GM12878 (cell line): ENCODE data around the gene TXNDC12. TPM values are rescaled to one million over a fixed set of nuclear protein-coding genes. Genes with fewer than 3 reads are reported as not detected.
A peak's percentile ranks its signal among the peaks of the same experiment; 100 is the strongest.

Source experiments
- BMI1 ChIP-seq: fragments of 450-650 bp; IDR thresholded peaks from 2 replicates; pipeline ENCODE4 v1.6.1; 2016; ENCODE audit warnings: mild to moderate bottlenecking, moderate library complexity, borderline replicate concordance
- CHD4 ChIP-seq: fragments of 200-600 bp; sonication (generic); IDR thresholded peaks from 2 replicates; pipeline ENCODE4 v1.6.1; 2016; ENCODE audit warnings: mild to moderate bottlenecking
- CREB1 ChIP-seq: IDR thresholded peaks from 2 replicates; pipeline ENCODE4 v1.6.1; 2012; ENCODE audit warnings: low read depth, mild to moderate bottlenecking, inconsistent platforms
- FOS ChIP-seq: IDR thresholded peaks from 3 replicates; pipeline ENCODE4 v1.6.1; 2011; ENCODE audit warnings: borderline replicate concordance; ENCODE audit not compliant: insufficient read length; ENCODE audit errors: extremely low read depth
- HSF1 ChIP-seq: fragments of 150-350 bp; IDR thresholded peaks from 2 replicates; pipeline ENCODE4 v1.6.1; 2014; ENCODE audit warnings: mild to moderate bottlenecking, low read depth, low read length
- IKZF2 ChIP-seq, 2 experiments: fragments of 450-650 bp; IDR thresholded peaks; 2 replicates each; pipeline ENCODE4 v1.6.1; 2017; ENCODE audit warnings: mild to moderate bottlenecking in 2 of 2, moderate library complexity in 2 of 2
- IRF4 ChIP-seq: IDR thresholded peaks from 2 replicates; pipeline ENCODE4 v1.6.1; 2011; ENCODE audit warnings: low read depth, low read length
- IRF5 ChIP-seq: fragments of 450-650 bp; IDR thresholded peaks from 2 replicates; pipeline ENCODE4 v1.6.1; 2017; ENCODE audit warnings: borderline replicate concordance
- JUND ChIP-seq: IDR thresholded peaks from 2 replicates; pipeline ENCODE4 v1.6.1; 2012; ENCODE audit warnings: low read depth, mild to moderate bottlenecking, low read length, improper control_type of control experiment, moderate library complexity
- MEF2B ChIP-seq: fragments of 450-650 bp; IDR thresholded peaks from 2 replicates; pipeline ENCODE4 v1.6.1; 2018; ENCODE audit warnings: mild to moderate bottlenecking, moderate library complexity; ENCODE audit not compliant: partially characterized antibody, poor library complexity, severe bottlenecking
- MYC ChIP-seq: IDR thresholded peaks from 2 replicates; pipeline ENCODE4 v1.6.1; 2011; ENCODE audit warnings: mild to moderate bottlenecking, low read length, moderate library complexity, inconsistent platforms; ENCODE audit not compliant: insufficient read depth, insufficient replicate concordance, insufficient read length, severe bottlenecking
- NFYB ChIP-seq: IDR thresholded peaks from 2 replicates; pipeline ENCODE4 v1.6.1; 2011; ENCODE audit warnings: low read depth, mild to moderate bottlenecking, low read length, improper control_type of control experiment, moderate library complexity; ENCODE audit not compliant: insufficient read depth
- NR2C1 ChIP-seq: fragments of 450-650 bp; IDR thresholded peaks from 2 replicates; pipeline ENCODE4 v1.6.1; 2017; ENCODE audit warnings: antibody characterized with exemption, mild to moderate bottlenecking, moderate library complexity
- RFX5 ChIP-seq: IDR thresholded peaks from 2 replicates; pipeline ENCODE4 v1.6.1; 2011; ENCODE audit warnings: low read depth, low read length, improper control_type of control experiment
- RUNX3 ChIP-seq: IDR thresholded peaks from 2 replicates; pipeline ENCODE4 v1.6.1; 2012; ENCODE audit warnings: low read length, inconsistent platforms
- SKIL ChIP-seq: fragments of 450-650 bp; IDR thresholded peaks from 2 replicates; pipeline ENCODE4 v1.6.1; 2017; ENCODE audit warnings: mild to moderate bottlenecking, low read depth, inconsistent platforms; ENCODE audit not compliant: poor library complexity, severe bottlenecking
- ZNF384 ChIP-seq: IDR thresholded peaks from 2 replicates; pipeline ENCODE4 v1.6.1; 2012; ENCODE audit warnings: low read depth, mild to moderate bottlenecking, low read length, improper control_type of control experiment, borderline replicate concordance
- polyA plus RNA-seq, 11 experiments: library from polyadenylated mRNA; depleted of rRNA in 4 of 11; unstranded in 6 of 11; stranded (reverse) in 5 of 11; fragments of >200 nt; fragmentation: Nextera tagmentation in 4 of 11; fragmentation: Illumina TruSeq in 1 of 11; extraction: Ambion mirVana in 4 of 11; extraction: Trizol in 1 of 11; gene quantifications; 1 replicate in 1 of 11; 2 replicates in 10 of 11; pipeline versions ENCODE4 v1.2.1 to v1.2.3, GENCODE V29; 2011 to 2016; ENCODE audit warnings: inconsistent platforms in 2 of 11, missing spikeins in 2 of 11, low read depth in 1 of 11
- total RNA-seq, 4 experiments: library from RNA; depleted of rRNA in 3 of 4; stranded (reverse); fragments of >200 nt in 3 of 4; fragmentation: Illumina TruSeq in 1 of 4; extraction: Trizol in 1 of 4; gene quantifications; 2 replicates each; pipeline versions ENCODE4 v1.2.1 to v1.2.3, GENCODE V29; 2013 to 2021
- TF ChIP-seq, protein P1 (sequence below): fragments of 450-650 bp; IDR thresholded peaks from 2 replicates; pipeline ENCODE4 v1.6.1; 2018; ENCODE audit warnings: borderline replicate concordance, mild to moderate bottlenecking; ENCODE audit not compliant: partially characterized antibody
- TF ChIP-seq, protein P2 (sequence below): fragments of 450-650 bp; IDR thresholded peaks from 2 replicates; pipeline ENCODE4 v1.6.1; 2017; ENCODE audit warnings: mild to moderate bottlenecking

Gene TXNDC12
- total and polyA plus RNA-seq, 10 of the 15 experiments (the other 5 are each of a cell fraction or from before 2014, with no cell fraction given), result 6.7 to 41.7 (median 17.7) TPM

- TF ChIP-seq, protein P1, sequence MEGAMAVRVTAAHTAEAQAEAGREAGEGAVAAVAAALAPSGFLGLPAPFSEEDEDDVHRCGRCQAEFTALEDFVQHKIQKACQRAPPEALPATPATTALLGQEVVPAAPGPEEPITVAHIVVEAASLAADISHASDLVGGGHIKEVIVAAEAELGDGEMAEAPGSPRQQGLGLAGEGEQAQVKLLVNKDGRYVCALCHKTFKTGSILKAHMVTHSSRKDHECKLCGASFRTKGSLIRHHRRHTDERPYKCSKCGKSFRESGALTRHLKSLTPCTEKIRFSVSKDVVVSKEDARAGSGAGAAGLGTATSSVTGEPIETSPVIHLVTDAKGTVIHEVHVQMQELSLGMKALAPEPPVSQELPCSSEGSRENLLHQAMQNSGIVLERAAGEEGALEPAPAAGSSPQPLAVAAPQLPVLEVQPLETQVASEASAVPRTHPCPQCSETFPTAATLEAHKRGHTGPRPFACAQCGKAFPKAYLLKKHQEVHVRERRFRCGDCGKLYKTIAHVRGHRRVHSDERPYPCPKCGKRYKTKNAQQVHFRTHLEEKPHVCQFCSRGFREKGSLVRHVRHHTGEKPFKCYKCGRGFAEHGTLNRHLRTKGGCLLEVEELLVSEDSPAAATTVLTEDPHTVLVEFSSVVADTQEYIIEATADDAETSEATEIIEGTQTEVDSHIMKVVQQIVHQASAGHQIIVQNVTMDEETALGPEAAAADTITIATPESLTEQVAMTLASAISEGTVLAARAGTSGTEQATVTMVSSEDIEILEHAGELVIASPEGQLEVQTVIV, result peak; percentile 96
- TF ChIP-seq CHD4, result no peak
- TF ChIP-seq, protein P2, sequence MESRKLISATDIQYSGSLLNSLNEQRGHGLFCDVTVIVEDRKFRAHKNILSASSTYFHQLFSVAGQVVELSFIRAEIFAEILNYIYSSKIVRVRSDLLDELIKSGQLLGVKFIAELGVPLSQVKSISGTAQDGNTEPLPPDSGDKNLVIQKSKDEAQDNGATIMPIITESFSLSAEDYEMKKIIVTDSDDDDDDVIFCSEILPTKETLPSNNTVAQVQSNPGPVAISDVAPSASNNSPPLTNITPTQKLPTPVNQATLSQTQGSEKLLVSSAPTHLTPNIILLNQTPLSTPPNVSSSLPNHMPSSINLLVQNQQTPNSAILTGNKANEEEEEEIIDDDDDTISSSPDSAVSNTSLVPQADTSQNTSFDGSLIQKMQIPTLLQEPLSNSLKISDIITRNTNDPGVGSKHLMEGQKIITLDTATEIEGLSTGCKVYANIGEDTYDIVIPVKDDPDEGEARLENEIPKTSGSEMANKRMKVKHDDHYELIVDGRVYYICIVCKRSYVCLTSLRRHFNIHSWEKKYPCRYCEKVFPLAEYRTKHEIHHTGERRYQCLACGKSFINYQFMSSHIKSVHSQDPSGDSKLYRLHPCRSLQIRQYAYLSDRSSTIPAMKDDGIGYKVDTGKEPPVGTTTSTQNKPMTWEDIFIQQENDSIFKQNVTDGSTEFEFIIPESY, result no peak
- peak; percentile 85 for TF ChIP-seq NR2C1
- peak; percentile 93 for TF ChIP-seq BMI1
- TF ChIP-seq ZNF384, result no peak
- 0 out of 2 replicates have a peak, but pooled peaks have one; percentile 15 for TF ChIP-seq IRF4
- no peak for TF ChIP-seq JUND
- TF ChIP-seq NFYB, result no peak
- no peak for TF ChIP-seq HSF1
- no peak for TF ChIP-seq IRF5
- TF ChIP-seq IKZF2 (IDR thresholded peaks at IDR 0.05), result no peak
- peak; percentile 91 for TF ChIP-seq CREB1
- TF ChIP-seq MYC, result peak; percentile 86
- TF ChIP-seq SKIL, result no peak
- TF ChIP-seq MEF2B, result no peak
- TF ChIP-seq RFX5, result no peak
- no peak for TF ChIP-seq FOS
- peak; percentile 73 for TF ChIP-seq RUNX3
These were observed 21.6 kb downstream of the TXNDC12 start, which contains the start of gene KTI12 (continued) for GRCh38 chr1:52033190-52034049.
